Mesenteric fat pad (tissue), 1 donor: ENCODE data around the gene ZNF841. TPM values are rescaled to one million over a fixed set of nuclear protein-coding genes. Genes with fewer than 3 reads are reported as not detected.
"Not testable (repeated sequence)": the region's sequence is repeated elsewhere in the genome, so short reads cannot be mapped to it uniquely, and the experiment has no call there.

Experiments
- DNase-seq: peaks from one replicate; pipeline ENCODE4 v3.0.0-alpha.2; 2020; ENCODE audit warnings: low spot score
- total RNA-seq: library from RNA; stranded (reverse); fragmentation: NEBNext Ultra II Directional; extraction: Animal tissue kit (Norgen Biotek cat#: 25700); gene quantifications from one replicate; pipeline ENCODE4 v1.2.1, GENCODE V29; 2021
- donor health status: DM: yes; HTN: yes; CAD: no.

ZNF841 gene
- total RNA-seq, 1 donor from 2014 or later = 17.9 TPM

GRCh38 chr19:52069653-52070052 lies 25.9 kb downstream of the ZNF841 start:
- no peak for DNase-seq

GRCh38 chr19:52066258-52066863 lies 29.2 kb downstream of the ZNF841 start:
- no peak for DNase-seq

- DNase-seq = no peak
These were observed 30.2 kb downstream of the ZNF841 start for GRCh38 chr19:52065399-52065798.

GRCh38 chr19:52056480-52056879 lies 39.1 kb downstream of the ZNF841 start:
- not testable (repeated sequence) for DNase-seq

GRCh38 chr19:52051736-52052135 lies 43.8 kb downstream of the ZNF841 start:
- DNase-seq = not testable (repeated sequence)

GRCh38 chr19:52048555-52049501 lies 46.7 kb downstream of the ZNF841 start, which contains the start of gene ZNF432:
Gene ZNF432, minus strand, starts transcription at chr19:52048838. Its CDS starts 1,970 bp downstream, at chr19:52046868.
- peak; percentile 99 for DNase-seq

GRCh38 chr19:52039169-52039568 lies 56.4 kb downstream of the ZNF841 start:
- no peak for DNase-seq

GRCh38 chr19:52034051-52034728 lies 61.4 kb downstream of the ZNF841 start:
- no peak for DNase-seq

GRCh38 chr19:52028780-52029123 lies 66.8 kb downstream of the ZNF841 start:
- DNase-seq = no peak

GRCh38 chr19:52028027-52028779 lies 67.4 kb downstream of the ZNF841 start, which contains the start of gene ZNF614:
Gene ZNF614, minus strand, starts transcription at chr19:52028379. Its CDS starts 2,634 bp downstream, at chr19:52025745.
- DNase-seq = peak; percentile 96

- DNase-seq = not testable (repeated sequence)
These were observed 69.1 kb downstream of the ZNF841 start for GRCh38 chr19:52026255-52026990.

- not testable (repeated sequence) for DNase-seq
These were observed 71.1 kb downstream of the ZNF841 start for GRCh38 chr19:52024478-52024877.

GRCh38 chr19:52022193-52022592 lies 73.4 kb downstream of the ZNF841 start:
- no peak for DNase-seq

- no peak for DNase-seq
These were observed 75.1 kb downstream of the ZNF841 start for GRCh38 chr19:52020506-52020905.

Other genes starting within 250 kb of the ZNF841 start
- gene ZNF577, start 207.8 kb downstream of the ZNF841 start, total RNA-seq = 8.0 TPM
- gene ZNF649, start 190.7 kb downstream of the ZNF841 start, total RNA-seq = 7.7 TPM
- 5.1 TPM for gene ZNF613, start 168.3 kb downstream of the ZNF841 start, total RNA-seq
- gene ZNF350, start 108.9 kb downstream of the ZNF841 start, total RNA-seq = 9.7 TPM
- gene ZNF615, start 87.6 kb downstream of the ZNF841 start, total RNA-seq = 6.3 TPM
- gene ZNF614, start 67.4 kb downstream of the ZNF841 start, total RNA-seq = 7.4 TPM
- gene ZNF432, start 46.9 kb downstream of the ZNF841 start, total RNA-seq = 13.6 TPM
- 7.2 TPM for gene ZNF616, start 44.2 kb upstream of the ZNF841 start, total RNA-seq
- gene ZNF836, start 75.9 kb upstream of the ZNF841 start, total RNA-seq = 8.2 TPM
- 184 TPM for gene PPP2R1A, start 94.3 kb upstream of the ZNF841 start, total RNA-seq
- 10.1 TPM for gene ZNF766, start 173.8 kb upstream of the ZNF841 start, total RNA-seq
- gene ZNF480, start 201.4 kb upstream of the ZNF841 start, total RNA-seq = 10.1 TPM
- gene ZNF610, start 240.5 kb upstream of the ZNF841 start, total RNA-seq = 1.1 TPM